CD4-positive, CD25-positive, alpha-beta regulatory T cell (primary cell): ENCODE results near the gene NQO2. TPM values are rescaled to one million over a fixed set of nuclear protein-coding genes. Genes with fewer than 3 reads are reported as not detected.

Experiments
- ATAC-seq, 2 donors: fragments of 150-1000 bp; cut with Tn5 transposase; one replicate each; pipeline ENCODE4 v1.10.0; 2021; ENCODE audit warnings: low read depth in 2 of 2, moderate number of reproducible peaks in 2 of 2, moderate library complexity in 1 of 2
- DNase-seq, 3 donors: peaks; one replicate each; pipeline versions ENCODE4 v3.0.0 to v3.0.0-alpha.2; 2012 to 2022; ENCODE audit warnings: mixed read lengths in 1 of 3
- H3K27ac ChIP-seq: one replicate; pipeline ENCODE4 v1.7.0; 2013; ENCODE audit warnings: mild to moderate bottlenecking, low read length; ENCODE audit not compliant: insufficient read depth, poor library complexity, severe bottlenecking
- H3K27me3 ChIP-seq: one replicate; pipeline ENCODE4 v1.7.0; 2013; ENCODE audit warnings: low read length; ENCODE audit not compliant: control insufficient read depth, insufficient read depth
- H3K36me3 ChIP-seq: one replicate; pipeline ENCODE4 v1.7.0; 2013; ENCODE audit warnings: mild to moderate bottlenecking, low read length, moderate library complexity; ENCODE audit not compliant: control insufficient read depth, insufficient read depth
- H3K4me1 ChIP-seq: 2 replicates; pipeline ENCODE4 v1.7.0; 2013; ENCODE audit warnings: mild to moderate bottlenecking, low read length; ENCODE audit not compliant: insufficient read depth, control insufficient read depth, poor library complexity, severe bottlenecking
- H3K4me3 ChIP-seq: one replicate; pipeline ENCODE4 v1.7.0; 2013; ENCODE audit warnings: low read depth, mild to moderate bottlenecking, low read length, moderate library complexity
- H3K9me3 ChIP-seq, 2 experiments: 1 replicate in 1 of 2; 2 replicates in 1 of 2; pipeline ENCODE4 v1.7.0; 2013; ENCODE audit warnings: low read length in 2 of 2, mild to moderate bottlenecking in 1 of 2, moderate library complexity in 1 of 2; ENCODE audit not compliant: control insufficient read depth in 2 of 2
- H3K27ac Mint-ChIP-seq, 3 donors: one replicate each; pipeline ENCODE4 v1.8.0; 2020 to 2022; ENCODE audit warnings: mild to moderate bottlenecking in 3 of 3, mixed read lengths in 3 of 3, moderate library complexity in 2 of 3
- H3K27me3 Mint-ChIP-seq: one replicate; pipeline ENCODE4 v1.8.0; 2022; ENCODE audit warnings: mild to moderate bottlenecking, mixed read lengths
- H3K36me3 Mint-ChIP-seq: one replicate; pipeline ENCODE4 v1.8.0; 2020; ENCODE audit warnings: mixed read lengths
- H3K4me1 Mint-ChIP-seq, 4 donors: one replicate each; pipeline ENCODE4 v1.8.0; 2020 to 2022; ENCODE audit warnings: mixed read lengths in 4 of 4, mild to moderate bottlenecking in 1 of 4
- H3K4me3 Mint-ChIP-seq, 4 donors: one replicate each; pipeline ENCODE4 v1.8.0; 2020 to 2022; ENCODE audit warnings: mild to moderate bottlenecking in 4 of 4, mixed read lengths in 4 of 4, moderate library complexity in 3 of 4
- H3K9me3 Mint-ChIP-seq, 7 donors: one replicate each; pipeline ENCODE4 v1.8.0; 2020 to 2022; ENCODE audit warnings: mixed read lengths in 7 of 7, mild to moderate bottlenecking in 3 of 7, moderate library complexity in 2 of 7
- polyA plus RNA-seq, 4 donors: library from polyadenylated mRNA; unstranded; fragments of 300-500 nt; fragmentation: Illumina TruSeq; gene quantifications; one replicate each; pipeline ENCODE4 v1.2.3, GENCODE V29; 2021
- total RNA-seq: library from RNA; stranded (reverse); gene quantifications from one replicate; pipeline ENCODE4 v1.2.3, GENCODE V29; 2022

Gene NQO2
- total and polyA plus RNA-seq, 5 donors from 2014 or later, result 27.4 to 109 (median 58.0) TPM

DNA sequence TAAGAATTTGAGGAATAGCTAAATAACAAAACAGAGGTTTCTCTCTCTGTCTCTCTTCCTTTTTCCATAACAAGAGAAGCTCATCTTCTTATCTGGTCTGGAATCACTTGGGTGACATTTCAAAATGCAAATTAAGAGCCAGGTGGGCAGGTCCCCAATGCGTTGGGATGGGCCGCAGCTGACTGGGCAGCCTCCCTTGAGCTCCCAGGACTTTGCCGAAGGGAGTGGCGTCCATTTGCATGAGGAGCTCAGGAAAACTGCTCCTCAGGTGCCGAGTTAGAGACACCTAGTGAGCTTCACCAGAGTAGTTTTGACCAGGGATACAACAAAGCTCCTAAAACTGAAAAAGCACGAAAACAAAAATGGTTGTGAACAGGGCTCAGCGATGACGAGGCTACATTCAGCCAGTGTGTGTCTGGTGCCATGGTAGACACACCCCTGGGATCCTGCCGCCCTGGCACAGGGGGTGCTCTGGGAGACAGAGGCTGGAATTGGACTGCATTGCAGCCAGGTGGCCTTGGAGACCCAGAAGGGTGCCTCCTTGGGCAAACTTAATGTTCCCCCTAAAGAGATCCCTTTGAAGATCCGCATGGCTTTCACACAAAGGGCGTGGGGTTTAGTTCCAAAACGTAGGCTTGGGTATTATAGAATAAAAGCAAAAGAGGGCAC, 14.8 kb upstream of the NQO2 start:
- H3K4me1 Mint-ChIP-seq, result peaks cover 4 to 19% (median 12%) of the 10 kb centered on the region in 4 donors
- H3K9me3 Mint-ChIP-seq, result peaks cover 0 to 3% (median 0%) of the 10 kb centered on the region in 7 donors
- H3K4me1 ChIP-seq, result peaks cover 9% of the 10 kb centered on the region
- H3K36me3 Mint-ChIP-seq, result peaks cover 4% of the 10 kb centered on the region
- no peaks in the 10 kb centered on the region for H3K9me3 ChIP-seq
- no peaks in the 10 kb centered on the region for H3K36me3 ChIP-seq
- H3K4me3 ChIP-seq, result no peak overlapping the region
- peak overlapping the region in 1 of 4 donors; percentile 37 for H3K4me3 Mint-ChIP-seq
- peaks cover 45% of the 10 kb centered on the region for H3K27me3 Mint-ChIP-seq
- H3K27ac ChIP-seq, result no peak overlapping the region
- ATAC-seq (no peak), DNase-seq (no peak)
- H3K27ac Mint-ChIP-seq, result no peak overlapping the region
- peaks cover 15% of the 10 kb centered on the region for H3K27me3 ChIP-seq

DNA sequence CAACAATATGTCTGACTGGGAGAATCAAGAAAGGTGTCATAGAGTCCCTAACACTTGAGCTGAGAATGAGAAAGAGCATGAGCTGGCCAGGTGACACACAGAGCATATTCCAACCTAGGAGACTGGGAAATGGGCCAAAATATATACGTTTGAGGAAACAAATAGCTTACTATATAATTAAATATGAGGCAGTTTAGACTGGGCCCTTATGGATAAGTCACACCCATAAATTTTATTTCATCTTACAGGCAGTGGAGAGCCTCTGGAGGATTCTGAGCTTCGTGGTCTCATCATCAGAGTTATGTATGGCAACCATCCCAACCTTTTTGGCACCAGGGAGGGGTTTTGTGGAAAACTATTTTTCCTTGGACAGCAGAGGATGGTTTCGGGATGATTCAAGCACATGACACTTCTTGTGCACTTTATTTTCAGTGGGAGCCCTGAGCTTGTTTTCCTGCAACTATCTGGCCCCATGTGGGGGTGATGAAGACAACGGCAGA, 12.9 kb upstream of the NQO2 start:
- Mint-ChIP-seq H3K4me1 (peaks cover 7 to 33% (median 21%) of the 10 kb centered on the region in 4 donors), H3K36me3 (peaks cover 4% of the 10 kb centered on the region), H3K9me3 (peaks cover 0 to 3% (median 0%) of the 10 kb centered on the region in 7 donors), H3K4me3 (peak overlapping the region; percentile 1 to 90 (median 86)), H3K27ac (peak overlapping the region; percentile 44 to 100 (median 70)), H3K27me3 (peaks cover 28% of the 10 kb centered on the region)
- no peak for DNase-seq
- H3K36me3 ChIP-seq, result no peaks in the 10 kb centered on the region
- ATAC-seq, result no peak
- no peak overlapping the region for H3K27ac ChIP-seq
- H3K4me3 ChIP-seq, result no peak overlapping the region
- no peaks in the 10 kb centered on the region for H3K9me3 ChIP-seq
- H3K27me3 ChIP-seq, result peaks cover 5% of the 10 kb centered on the region
- H3K4me1 ChIP-seq, result peaks cover 15% of the 10 kb centered on the region

DNA sequence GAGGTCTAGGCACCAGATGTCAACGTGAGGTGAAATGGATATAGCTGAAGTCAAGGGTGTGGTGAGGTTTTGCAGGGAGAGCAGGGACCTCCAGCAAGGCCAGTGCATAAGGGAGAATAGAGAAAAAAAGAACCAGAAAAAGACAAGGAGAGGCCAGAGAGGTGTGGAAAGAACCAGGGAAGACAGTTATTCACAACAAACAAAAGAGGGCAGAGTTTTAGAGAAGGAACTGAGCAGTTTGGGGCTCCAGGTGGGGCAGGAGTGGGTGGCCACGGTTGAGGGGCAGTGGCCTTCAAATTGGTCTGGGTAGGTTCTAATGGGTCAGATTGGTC, 11.6 kb upstream of the NQO2 start:
- peaks cover 0 to 2% (median 0%) of the 10 kb centered on the region in 7 donors for H3K9me3 Mint-ChIP-seq
- H3K27me3 Mint-ChIP-seq, result peaks cover 18% of the 10 kb centered on the region
- peaks cover 15% of the 10 kb centered on the region for H3K4me1 ChIP-seq
- peak overlapping the region; percentile 84 to 94 (median 90) for H3K4me3 Mint-ChIP-seq
- H3K27me3 ChIP-seq, result peaks cover 5% of the 10 kb centered on the region
- H3K27ac ChIP-seq, result peak overlapping the region; percentile 95
- H3K4me3 ChIP-seq, result peak overlapping the region; percentile 71
- H3K9me3 ChIP-seq, result no peaks in the 10 kb centered on the region
- peak overlapping the region; percentile 90 to 100 (median 98) for H3K27ac Mint-ChIP-seq
- ATAC-seq (no peak), DNase-seq (no peak)
- H3K36me3 Mint-ChIP-seq, result no peaks in the 10 kb centered on the region
- no peaks in the 10 kb centered on the region for H3K36me3 ChIP-seq
- H3K4me1 Mint-ChIP-seq, result peaks cover 7 to 36% (median 21%) of the 10 kb centered on the region in 4 donors

DNA sequence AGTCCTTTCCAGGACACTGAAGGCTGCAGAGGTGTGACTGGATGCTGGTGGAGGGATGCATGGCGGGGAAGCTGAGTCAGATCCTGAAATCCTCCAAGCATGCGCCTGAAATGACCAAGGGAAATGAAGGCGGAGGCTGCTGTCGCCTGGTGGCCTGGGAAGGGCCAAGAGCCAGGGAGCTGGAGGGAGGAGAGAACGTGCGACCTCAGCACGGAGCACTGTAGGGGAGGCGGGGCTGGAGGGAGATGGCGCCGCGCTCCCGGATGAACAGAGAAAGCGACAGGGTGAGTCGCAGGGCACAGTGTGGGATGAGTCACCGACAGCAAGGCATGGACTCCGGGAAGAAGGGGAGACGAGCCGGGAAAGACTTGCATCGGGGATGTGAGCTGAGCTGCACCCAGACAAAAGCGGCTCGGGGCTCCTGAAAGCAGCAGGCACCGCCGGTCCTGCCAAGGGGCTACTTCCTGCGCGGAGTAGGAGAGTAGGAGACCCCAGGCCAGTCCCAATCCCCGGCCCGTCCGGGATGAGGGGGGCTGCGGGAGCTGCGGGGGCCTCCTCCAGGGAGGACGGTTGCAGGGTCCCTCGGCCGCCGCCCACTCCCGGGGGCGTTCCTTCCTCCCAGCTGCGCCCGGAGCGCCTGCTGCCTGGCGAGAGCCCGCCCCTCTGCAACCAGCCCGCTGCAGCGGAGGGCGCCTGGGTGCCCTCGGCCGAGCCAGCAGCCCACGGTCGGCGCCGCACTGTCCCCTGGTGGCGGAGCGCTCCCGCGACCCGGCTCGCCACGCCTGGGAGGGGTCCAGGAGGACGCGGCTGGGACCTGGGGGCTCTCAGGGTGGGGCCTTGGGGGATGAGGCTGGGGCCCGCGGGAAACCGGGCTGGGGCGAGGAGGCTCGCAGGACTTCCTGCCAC, 11.0 kb upstream of the NQO2 start:
- Mint-ChIP-seq H3K4me1 (peaks cover 5 to 36% (median 21%) of the 10 kb centered on the region in 4 donors), H3K27ac (peak overlapping the region; percentile 99 to 100 (median 99)), H3K9me3 (peaks cover 0 to 1% (median 0%) of the 10 kb centered on the region in 7 donors), H3K36me3 (no peaks in the 10 kb centered on the region), H3K27me3 (peaks cover 13% of the 10 kb centered on the region), H3K4me3 (peak overlapping the region; percentile 92 to 99 (median 96))
- H3K36me3 ChIP-seq, result no peaks in the 10 kb centered on the region
- H3K27ac ChIP-seq, result peak overlapping the region; percentile 95
- H3K27me3 ChIP-seq, result peaks cover 4% of the 10 kb centered on the region
- peak overlapping the region; percentile 99 for H3K4me3 ChIP-seq
- no peaks in the 10 kb centered on the region for H3K9me3 ChIP-seq
- DNase-seq, result peak; percentile 70 to 82 (median 81)
- peak; percentile 79 to 83 for ATAC-seq
- peaks cover 15% of the 10 kb centered on the region for H3K4me1 ChIP-seq

DNA sequence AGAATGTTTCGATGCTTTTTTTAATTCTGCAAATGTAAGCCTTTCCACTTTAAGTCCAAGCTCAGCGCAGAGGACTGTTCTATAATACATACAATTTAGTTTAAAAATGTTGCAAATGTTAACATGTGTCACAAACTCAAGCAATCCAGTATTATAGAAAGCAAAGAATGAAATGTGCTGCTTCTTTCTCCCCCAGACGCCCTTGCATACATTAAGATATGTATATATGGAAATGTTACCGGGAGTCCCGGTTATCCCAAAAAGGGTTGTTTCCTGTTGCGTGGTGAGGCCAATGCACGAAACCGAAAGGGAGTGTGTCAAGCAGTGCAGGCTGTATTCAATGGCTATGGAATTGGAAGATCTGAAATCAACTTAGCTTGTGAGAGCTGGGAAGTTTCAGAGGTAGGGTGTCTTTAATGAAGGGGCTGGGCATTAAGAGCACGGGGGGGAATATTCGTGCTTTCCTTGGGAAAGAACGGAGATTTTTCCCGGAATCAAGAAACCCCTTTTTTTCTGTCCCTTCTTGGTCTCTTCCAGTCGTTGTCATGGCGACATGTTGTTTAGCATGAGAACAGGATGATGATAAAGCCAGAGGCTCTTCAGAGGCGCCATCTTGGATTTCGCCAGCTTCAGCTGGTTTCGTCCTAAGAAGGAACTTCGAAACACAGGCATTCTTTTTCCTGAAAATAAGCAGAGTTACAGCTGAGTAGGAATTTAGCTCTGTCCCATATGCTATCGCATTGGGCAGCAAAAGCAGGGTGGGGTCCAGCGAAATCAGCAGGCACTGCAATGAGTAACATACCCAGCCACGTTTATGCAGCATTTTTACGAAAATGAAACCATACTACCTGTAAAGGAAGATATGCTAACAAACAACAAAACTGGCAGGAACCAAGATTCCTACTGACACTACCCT, 10.1 kb upstream of the NQO2 start:
- H3K4me3 ChIP-seq, result peak overlapping the region; percentile 99
- H3K4me1 Mint-ChIP-seq, result peaks cover 5 to 36% (median 21%) of the 10 kb centered on the region in 4 donors
- peak; percentile 67 to 69 for ATAC-seq

DNA sequence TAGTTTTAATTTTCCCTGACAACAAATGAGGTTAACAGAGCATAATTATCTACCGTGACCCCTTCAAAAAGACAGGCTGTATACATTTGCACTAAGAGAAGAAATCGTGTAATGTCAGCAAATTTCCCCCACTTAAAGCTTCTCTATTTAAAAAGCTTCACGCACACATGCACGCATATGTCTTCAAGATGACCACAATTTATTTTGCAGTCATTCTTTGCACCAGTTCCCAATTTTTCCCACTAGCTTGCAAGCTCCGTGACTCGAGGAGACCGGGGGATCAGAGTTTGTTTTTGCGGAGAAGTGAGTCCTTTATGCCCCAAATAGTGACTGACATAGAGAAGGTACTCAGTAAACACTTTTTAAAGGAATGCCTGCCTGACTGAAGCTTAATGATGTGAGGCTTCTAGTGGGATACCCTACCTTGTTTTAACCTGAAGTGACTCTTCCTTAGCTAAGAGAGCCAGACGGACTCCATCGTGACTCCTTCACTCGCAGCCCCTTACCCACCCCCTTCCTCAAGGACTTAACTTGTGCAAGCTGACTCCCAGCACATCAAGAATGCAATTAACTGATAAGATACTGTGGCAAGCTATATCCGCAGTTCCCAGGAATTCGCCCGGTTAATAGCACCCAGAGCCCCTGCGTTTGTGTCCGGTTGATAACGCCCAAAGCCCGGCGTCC, 9.3 kb upstream of the NQO2 start:
- Histone ChIP-seq H3K9me3 (no peaks in the 10 kb centered on the region), H3K27me3 (no peaks in the 10 kb centered on the region), H3K27ac (peak overlapping the region; percentile 95), H3K4me3 (peak overlapping the region; percentile 99), H3K4me1 (peaks cover 15% of the 10 kb centered on the region), H3K36me3 (no peaks in the 10 kb centered on the region)
- Mint-ChIP-seq H3K27me3 (peaks cover 10% of the 10 kb centered on the region), H3K27ac (peak overlapping the region; percentile 99 to 100 (median 99)), H3K4me3 (peak overlapping the region; percentile 92 to 99 (median 96)), H3K4me1 (peaks cover 5 to 36% (median 21%) of the 10 kb centered on the region in 4 donors), H3K36me3 (no peaks in the 10 kb centered on the region), H3K9me3 (no peaks in the 10 kb centered on the region)
- DNase-seq (no peak), ATAC-seq (no peak)

More for the DNA sequence above, 10.1 kb upstream of the NQO2 start:
- Histone ChIP-seq H3K4me1 (peaks cover 15% of the 10 kb centered on the region), H3K27me3 (peaks cover 2% of the 10 kb centered on the region), H3K36me3 (no peaks in the 10 kb centered on the region), H3K9me3 (no peaks in the 10 kb centered on the region), H3K27ac (peak overlapping the region; percentile 95)
- peaks cover 13% of the 10 kb centered on the region for H3K27me3 Mint-ChIP-seq
- peak overlapping the region; percentile 99 to 100 (median 99) for H3K27ac Mint-ChIP-seq
- H3K4me3 Mint-ChIP-seq, result peak overlapping the region; percentile 92 to 99 (median 96)
- H3K9me3 Mint-ChIP-seq, result no peaks in the 10 kb centered on the region
- DNase-seq, result peak; percentile 76 to 96 (median 90)
- no peaks in the 10 kb centered on the region for H3K36me3 Mint-ChIP-seq
